ENCODE data around the gene ZFYVE9.

The ZFYVE9 gene

GRCh38 chr1:52263153-52263910 is 121.4 kb downstream of the ZFYVE9 start:
- Mint-ChIP-seq H3K27ac (no peak overlapping the region), H3K27me3 (no peaks in the 10 kb centered on the region), H3K9me3 (no peaks in the 10 kb centered on the region), H3K4me1 (ENCODE audit: low read depth in 2 of 2) (no peaks in the 10 kb centered on the region), H3K36me3 (ENCODE audit: insufficient read depth) (no peaks in the 10 kb centered on the region), H3K4me3 (no peak overlapping the region)
- no peak for DNase-seq
- ATAC-seq (replicated peaks) = no peak

- Mint-ChIP-seq H3K27me3 (no peaks in the 10 kb centered on the region), H3K9me3 (no peaks in the 10 kb centered on the region), H3K27ac (no peak overlapping the region), H3K4me1 (ENCODE audit: low read depth in 2 of 2) (no peaks in the 10 kb centered on the region), H3K36me3 (ENCODE audit: insufficient read depth) (peaks cover 7% of the 10 kb centered on the region), H3K4me3 (no peak overlapping the region)
- no peak for ATAC-seq (replicated peaks)
- DNase-seq = no peak
Observed at GRCh38 chr1:52264530-52265115, 122.7 kb downstream of the ZFYVE9 start.

DNA sequence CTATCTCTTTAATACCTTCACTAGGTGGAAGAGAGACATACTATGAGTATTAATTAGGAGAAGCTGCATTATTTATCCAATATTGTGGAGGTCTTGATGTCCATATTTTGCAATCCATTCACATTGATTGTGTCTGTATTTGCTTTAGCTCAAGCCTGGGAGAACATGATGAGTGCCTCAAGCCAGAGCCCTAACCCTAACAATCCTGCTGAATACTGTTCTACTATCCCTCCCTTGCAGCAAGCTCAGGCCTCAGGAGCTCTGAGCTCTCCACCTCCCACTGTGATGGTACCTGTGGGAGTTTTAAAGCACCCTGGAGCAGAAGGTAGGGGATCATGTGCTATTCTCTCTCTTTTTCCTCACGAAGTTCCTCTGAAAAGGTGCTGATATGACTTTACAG is 124.6 kb downstream of the ZFYVE9 start:
- Mint-ChIP-seq H3K27ac (no peak overlapping the region), H3K9me3 (no peaks in the 10 kb centered on the region), H3K4me3 (no peak overlapping the region), H3K27me3 (no peaks in the 10 kb centered on the region), H3K4me1 (ENCODE audit: low read depth in 2 of 2) (no peaks in the 10 kb centered on the region), H3K36me3 (ENCODE audit: insufficient read depth) (peaks cover 15% of the 10 kb centered on the region)
- no peak for DNase-seq
- no peak for ATAC-seq (replicated peaks)

- DNase-seq (no peak), ATAC-seq (replicated peaks) (no peak)
- no peak overlapping the region for H3K4me3 Mint-ChIP-seq
- H3K4me1 Mint-ChIP-seq (ENCODE audit: low read depth in 2 of 2) = no peaks in the 10 kb centered on the region
- H3K27ac Mint-ChIP-seq = no peak overlapping the region
- no peaks in the 10 kb centered on the region for H3K9me3 Mint-ChIP-seq
- H3K27me3 Mint-ChIP-seq = no peaks in the 10 kb centered on the region
- peaks cover 15% of the 10 kb centered on the region for H3K36me3 Mint-ChIP-seq (ENCODE audit: insufficient read depth)
Observed at GRCh38 chr1:52268372-52268771, 126.5 kb downstream of the ZFYVE9 start.

- no peaks in the 10 kb centered on the region for H3K4me1 Mint-ChIP-seq (ENCODE audit: low read depth in 2 of 2)
- H3K9me3 Mint-ChIP-seq = no peaks in the 10 kb centered on the region
- no peak for DNase-seq
- no peak for ATAC-seq (replicated peaks)
- no peaks in the 10 kb centered on the region for H3K27me3 Mint-ChIP-seq
- H3K27ac Mint-ChIP-seq = no peak overlapping the region
- no peak overlapping the region for H3K4me3 Mint-ChIP-seq
- no peaks in the 10 kb centered on the region for H3K36me3 Mint-ChIP-seq (ENCODE audit: insufficient read depth)
Observed at GRCh38 chr1:52281518-52281917, 139.6 kb downstream of the ZFYVE9 start.

- Mint-ChIP-seq H3K27ac (no peak overlapping the region), H3K9me3 (no peaks in the 10 kb centered on the region)
- no peak for ATAC-seq (replicated peaks)
Observed at GRCh38 chr1:52288286-52288685, 146.4 kb downstream of the ZFYVE9 start.

DNA sequence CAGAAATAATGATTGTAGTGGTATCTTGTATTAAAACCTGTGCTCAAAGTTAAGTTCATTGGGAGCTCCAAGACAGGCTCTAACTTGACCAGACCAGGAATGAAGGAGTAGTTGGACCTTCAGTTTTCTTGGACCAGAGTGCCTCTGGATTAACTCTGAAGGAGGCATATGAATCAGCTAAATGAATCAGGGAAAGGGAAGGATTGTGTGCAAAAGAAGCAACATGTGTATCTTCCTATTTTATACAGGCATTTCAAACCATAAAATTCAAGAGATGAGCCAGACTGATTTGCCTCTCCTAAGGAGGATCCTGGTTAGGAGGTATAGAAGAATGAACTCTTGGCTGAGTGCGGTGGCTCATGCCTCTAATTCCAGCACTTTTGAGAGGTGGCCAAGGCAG is 152.7 kb downstream of the ZFYVE9 start:
- peak overlapping the region; percentile 20 to 80 for H3K27ac Mint-ChIP-seq
- H3K27me3 Mint-ChIP-seq = no peaks in the 10 kb centered on the region
- no peaks in the 10 kb centered on the region for H3K4me1 Mint-ChIP-seq (ENCODE audit: low read depth in 2 of 2)
- DNase-seq (no peak), ATAC-seq (replicated peaks) (no peak)
- H3K4me3 Mint-ChIP-seq = no peak overlapping the region
- no peaks in the 10 kb centered on the region for H3K9me3 Mint-ChIP-seq
- no peaks in the 10 kb centered on the region for H3K36me3 Mint-ChIP-seq (ENCODE audit: insufficient read depth)

More at GRCh38 chr1:52288286-52288685, 146.4 kb downstream of the ZFYVE9 start:
- Mint-ChIP-seq H3K4me3 (no peak overlapping the region), H3K36me3 (ENCODE audit: insufficient read depth) (no peaks in the 10 kb centered on the region), H3K4me1 (ENCODE audit: low read depth in 2 of 2) (no peaks in the 10 kb centered on the region), H3K27me3 (no peaks in the 10 kb centered on the region)
- no peak for DNase-seq

DNA sequence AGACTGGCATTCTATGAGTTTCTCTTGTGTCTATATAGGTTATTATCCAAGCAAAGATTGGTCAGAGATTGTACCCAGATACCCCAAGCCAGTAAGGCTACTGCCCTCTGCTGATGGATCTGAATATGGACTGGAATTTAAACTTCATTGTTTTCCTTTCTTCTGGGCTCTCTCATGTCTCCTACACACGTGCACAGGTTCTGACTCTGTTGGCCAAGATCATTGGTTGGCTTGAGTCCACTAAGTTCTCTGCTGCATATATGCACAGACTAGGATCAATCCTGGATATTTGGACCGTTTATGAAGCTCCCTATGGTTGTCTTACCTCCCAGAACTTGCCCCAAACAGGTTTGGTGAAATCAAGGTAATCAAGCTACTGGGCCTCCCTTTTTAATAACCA is 154.5 kb downstream of the ZFYVE9 start:
- ATAC-seq (replicated peaks) (peak; percentile 48), DNase-seq (peak; percentile 4 to 7 (median 6))
- H3K27me3 Mint-ChIP-seq = no peaks in the 10 kb centered on the region
- no peaks in the 10 kb centered on the region for H3K9me3 Mint-ChIP-seq
- peak overlapping the region in 1 of 2 donors; percentile 4 for H3K27ac Mint-ChIP-seq
- H3K4me1 Mint-ChIP-seq (ENCODE audit: low read depth in 2 of 2) = no peaks in the 10 kb centered on the region
- H3K36me3 Mint-ChIP-seq (ENCODE audit: insufficient read depth) = no peaks in the 10 kb centered on the region
- no peak overlapping the region for H3K4me3 Mint-ChIP-seq

DNA sequence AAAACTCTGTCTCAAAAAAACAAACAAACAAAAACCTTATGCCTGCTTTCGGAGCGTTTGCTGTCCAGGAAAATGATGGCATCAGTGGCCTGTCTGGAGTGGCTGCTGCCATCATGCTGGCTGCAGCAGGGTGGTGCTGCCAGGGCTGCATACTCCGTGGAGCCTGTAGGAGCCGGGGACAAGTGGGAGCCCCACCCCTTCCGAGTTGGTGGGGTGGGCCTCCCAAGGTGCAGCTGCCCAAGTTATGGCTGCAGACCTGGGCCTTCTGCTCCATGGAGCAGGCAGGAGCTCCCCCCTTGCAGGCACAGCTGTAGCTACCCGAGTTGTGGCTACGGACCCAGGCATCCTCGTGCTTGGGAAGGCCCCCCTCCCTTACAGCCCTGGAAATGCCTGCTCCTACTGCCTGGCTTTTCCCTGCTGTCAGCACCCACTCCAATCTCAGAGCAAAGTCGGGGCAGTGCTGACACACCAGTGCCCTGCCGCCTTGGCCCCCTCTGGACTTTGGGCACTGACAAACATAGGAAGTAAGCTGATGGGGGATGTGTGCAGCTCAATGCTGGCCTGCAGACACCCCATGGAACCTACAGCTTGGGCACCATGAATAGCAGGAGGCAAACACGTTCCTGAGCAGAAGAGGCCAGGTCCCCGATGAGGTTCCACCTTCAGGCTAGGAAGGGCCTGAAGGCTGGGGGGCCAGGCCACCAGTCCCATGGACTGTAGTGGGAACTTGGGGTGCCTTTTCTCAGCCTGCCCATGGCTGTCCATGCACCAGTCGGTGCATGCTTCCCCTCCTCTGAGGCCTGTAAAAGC is 163.7 kb downstream of the ZFYVE9 start:
- Mint-ChIP-seq H3K27ac (no peak overlapping the region), H3K4me3 (no peak overlapping the region), H3K9me3 (no peaks in the 10 kb centered on the region), H3K27me3 (no peaks in the 10 kb centered on the region), H3K36me3 (ENCODE audit: insufficient read depth) (no peaks in the 10 kb centered on the region), H3K4me1 (ENCODE audit: low read depth in 2 of 2) (no peaks in the 10 kb centered on the region)
- DNase-seq (no peak), ATAC-seq (replicated peaks) (no peak)

GRCh38 chr1:52306227-52307006 is 164.5 kb downstream of the ZFYVE9 start:
- Mint-ChIP-seq H3K27me3 (no peaks in the 10 kb centered on the region), H3K36me3 (ENCODE audit: insufficient read depth) (no peaks in the 10 kb centered on the region), H3K4me1 (ENCODE audit: low read depth in 2 of 2) (no peaks in the 10 kb centered on the region), H3K27ac (no peak overlapping the region), H3K4me3 (no peak overlapping the region), H3K9me3 (no peaks in the 10 kb centered on the region)
- DNase-seq = no peak
- no peak for ATAC-seq (replicated peaks)

- DNase-seq = no peak
- Mint-ChIP-seq H3K36me3 (ENCODE audit: insufficient read depth) (peaks cover 4% of the 10 kb centered on the region), H3K4me1 (ENCODE audit: low read depth in 2 of 2) (no peaks in the 10 kb centered on the region), H3K27me3 (no peaks in the 10 kb centered on the region), H3K27ac (no peak overlapping the region), H3K9me3 (no peaks in the 10 kb centered on the region), H3K4me3 (no peak overlapping the region)
- ATAC-seq (replicated peaks) = no peak
Observed at GRCh38 chr1:52321061-52321460, 179.2 kb downstream of the ZFYVE9 start.

DNA sequence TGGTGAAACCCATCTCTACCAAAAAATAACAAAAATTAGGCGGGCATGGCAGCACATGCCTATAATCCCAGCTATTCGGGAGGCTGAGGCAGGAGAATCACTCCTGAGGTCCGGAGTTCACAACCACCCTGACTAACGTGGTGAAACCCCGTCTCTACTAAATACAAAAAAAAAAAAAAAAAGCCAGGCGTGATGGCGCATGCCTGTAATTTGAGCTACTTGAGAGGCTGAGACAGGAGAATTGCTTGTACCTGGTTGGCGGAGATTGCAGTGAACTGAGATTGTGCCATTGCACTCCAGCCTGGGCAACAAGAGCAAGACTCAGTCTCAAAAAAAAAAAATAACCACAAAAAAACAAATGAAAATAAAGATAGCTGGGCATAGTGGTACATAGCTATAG is 181.8 kb downstream of the ZFYVE9 start:
- H3K9me3 Mint-ChIP-seq = no peaks in the 10 kb centered on the region
- H3K36me3 Mint-ChIP-seq (ENCODE audit: insufficient read depth) = no peaks in the 10 kb centered on the region
- no peak overlapping the region for H3K4me3 Mint-ChIP-seq
- H3K27me3 Mint-ChIP-seq = no peaks in the 10 kb centered on the region
- no peak overlapping the region for H3K27ac Mint-ChIP-seq
- ATAC-seq (replicated peaks) (no peak), DNase-seq (no peak)
- no peaks in the 10 kb centered on the region for H3K4me1 Mint-ChIP-seq (ENCODE audit: low read depth in 2 of 2)

- Mint-ChIP-seq H3K27me3 (no peaks in the 10 kb centered on the region), H3K9me3 (no peaks in the 10 kb centered on the region), H3K27ac (no peak overlapping the region), H3K36me3 (ENCODE audit: insufficient read depth) (no peaks in the 10 kb centered on the region), H3K4me3 (no peak overlapping the region), H3K4me1 (ENCODE audit: low read depth in 2 of 2) (no peaks in the 10 kb centered on the region)
- no peak for DNase-seq
- no peak for ATAC-seq (replicated peaks)
Observed at GRCh38 chr1:52325786-52326185, 183.9 kb downstream of the ZFYVE9 start.
